HG03432 (cell line): ENCODE results near the gene ZNF248.

Experiments
- ATAC-seq: cut with Tn5 transposase; IDR thresholded peaks from one replicate; pipeline ENCODE4 v1.9.1; 2021; ENCODE audit warnings: mild to moderate bottlenecking, moderate library complexity; ENCODE audit not compliant: unreplicated experiment

The ZNF248 gene

GRCh38 chr10:37826806-37827205 is 30.6 kb downstream of the ZNF248 start:
- ATAC-seq, result no peak

DNA sequence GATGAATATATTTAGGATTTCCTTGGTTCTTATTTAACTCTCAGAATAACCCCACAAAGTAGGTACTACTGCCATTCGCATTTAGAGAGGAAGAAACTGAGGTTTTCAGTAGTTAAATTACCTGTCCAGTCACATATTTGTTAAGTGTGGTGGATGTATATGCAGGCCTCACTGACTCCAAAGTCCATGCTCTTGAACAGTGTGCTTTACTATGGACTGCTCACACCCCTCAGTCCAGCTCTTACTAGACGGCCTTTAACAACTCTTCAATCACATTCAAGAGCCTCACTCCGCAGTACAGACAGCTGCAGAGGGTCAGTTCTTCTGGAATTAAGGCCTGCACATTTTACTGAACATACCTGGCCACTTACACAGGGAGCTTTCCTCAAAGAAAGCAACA is 36.2 kb downstream of the ZNF248 start:
- ATAC-seq, result no peak

DNA sequence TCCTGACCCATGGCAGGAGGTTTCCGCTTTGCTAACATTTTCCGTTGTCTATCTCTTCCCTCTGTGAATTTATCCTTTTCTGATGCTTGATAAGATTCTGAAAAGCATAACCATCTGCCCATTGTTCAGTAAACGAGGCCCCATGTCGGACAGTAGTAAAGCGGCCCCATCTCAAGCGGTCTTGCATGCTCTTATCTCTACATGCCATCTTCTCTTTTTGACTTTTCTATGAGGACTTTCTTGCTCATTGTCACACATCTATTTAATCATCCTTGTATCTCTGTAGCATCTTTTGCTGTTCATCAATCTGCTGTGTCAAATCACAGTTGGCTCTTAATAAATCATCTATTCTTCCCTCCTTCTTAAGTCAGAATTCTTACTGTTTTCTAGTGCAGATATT is 37.6 kb downstream of the ZNF248 start:
- no peak for ATAC-seq

- ATAC-seq, result no peak
Observed at GRCh38 chr10:37816290-37816689, 41.1 kb downstream of the ZNF248 start.

- ATAC-seq, result no peak
Observed at GRCh38 chr10:37813763-37814162, 43.6 kb downstream of the ZNF248 start.

- no peak for ATAC-seq
Observed at GRCh38 chr10:37812290-37812689, 45.1 kb downstream of the ZNF248 start.

DNA sequence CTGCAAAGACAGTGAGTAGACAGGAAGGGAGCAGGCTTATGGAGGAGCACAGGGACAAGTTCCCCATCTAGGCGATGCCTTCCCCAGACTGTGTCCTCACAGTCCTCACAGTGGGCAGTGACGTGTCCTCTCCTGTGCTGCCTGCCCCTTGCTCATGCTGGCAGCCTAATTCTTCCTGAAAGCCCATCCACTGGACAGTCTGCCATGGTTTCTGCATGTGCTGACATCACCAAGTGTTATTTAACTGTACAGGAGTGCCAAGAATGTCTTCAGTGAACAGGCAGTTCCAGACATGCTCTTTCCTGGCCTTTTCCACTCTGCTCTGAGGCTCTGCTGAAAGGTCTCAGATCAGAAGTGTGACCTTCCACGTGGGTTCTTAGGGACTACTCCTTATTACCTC is 54.1 kb downstream of the ZNF248 start:
- no peak for ATAC-seq

GRCh38 chr10:37801557-37801956 is 55.9 kb downstream of the ZNF248 start:
- ATAC-seq, result no peak

DNA sequence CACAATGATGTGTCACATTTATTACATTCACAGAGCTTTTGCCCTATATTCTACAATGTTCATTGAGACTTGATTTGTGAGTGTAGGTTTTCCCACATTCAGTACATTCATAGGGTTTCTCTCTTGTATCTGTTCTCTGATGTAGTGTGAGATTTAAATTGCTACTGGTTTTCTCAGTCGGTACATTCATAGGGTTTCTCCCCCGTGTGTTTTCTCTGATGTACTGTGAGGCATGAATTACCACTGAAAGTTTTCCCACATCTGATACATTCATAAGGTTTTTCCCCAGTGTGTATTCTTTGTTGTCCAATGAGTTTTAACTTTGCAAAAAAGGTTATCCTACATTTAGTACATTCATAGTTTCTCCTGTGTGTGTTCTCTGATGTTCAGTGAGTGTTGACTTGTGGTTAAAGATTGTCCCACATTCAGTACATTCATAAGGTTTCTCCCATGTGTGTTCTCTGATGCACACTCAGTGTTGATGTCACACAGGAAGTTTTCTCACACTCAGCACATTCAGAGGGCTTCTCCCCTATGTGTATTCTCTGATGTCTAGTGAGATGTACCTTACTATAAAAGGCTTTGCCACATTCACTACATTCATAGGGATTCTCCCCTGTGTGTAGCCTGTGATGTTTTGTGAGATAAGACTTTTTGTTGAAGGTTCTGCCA is 63.0 kb downstream of the ZNF248 start:
- ATAC-seq, result no peak

DNA sequence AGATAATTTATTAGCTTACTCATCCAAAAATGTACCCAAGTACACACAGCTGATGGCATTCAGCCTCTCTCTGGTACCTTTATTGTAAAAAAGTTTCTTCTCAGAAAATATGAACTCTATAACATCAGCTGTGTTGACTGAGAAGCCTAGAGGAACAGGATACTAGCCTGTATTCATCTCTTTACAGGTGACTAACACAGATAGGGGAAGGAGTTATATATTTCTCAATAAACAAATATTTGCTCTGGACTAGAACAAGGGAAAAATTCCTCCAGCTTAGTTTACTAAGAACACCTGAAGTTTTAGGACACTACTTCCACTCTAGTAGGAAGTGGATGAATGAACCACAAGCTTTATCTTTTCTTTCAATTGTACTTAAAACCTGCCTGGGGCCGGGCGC is 67.8 kb downstream of the ZNF248 start:
- ATAC-seq, result no peak

GRCh38 chr10:37784678-37785077 is 72.7 kb downstream of the ZNF248 start:
- ATAC-seq, result no peak

DNA sequence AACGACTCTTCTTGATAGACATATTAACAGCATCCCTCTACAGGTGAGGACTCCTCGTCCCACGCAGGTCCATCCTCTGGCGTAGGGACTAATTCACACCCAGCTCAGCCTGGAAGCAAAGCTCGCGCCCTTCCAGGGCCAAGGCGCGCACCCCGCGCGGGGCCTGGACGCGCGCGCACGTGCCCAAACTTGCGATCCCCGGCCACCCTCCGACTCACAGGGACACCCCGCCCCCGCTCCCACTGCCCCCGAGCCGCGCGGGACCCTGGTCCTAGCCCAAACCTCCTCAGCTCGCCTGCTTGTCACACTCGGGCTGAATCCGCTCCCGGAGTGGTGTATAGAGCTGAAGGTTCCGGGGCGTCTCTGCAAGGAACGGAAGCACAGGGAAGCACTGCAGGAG is 76.9 kb downstream of the ZNF248 start:
- ATAC-seq, result no peak

GRCh38 chr10:37777056-37777455 is 80.4 kb downstream of the ZNF248 start:
- no peak for ATAC-seq

DNA sequence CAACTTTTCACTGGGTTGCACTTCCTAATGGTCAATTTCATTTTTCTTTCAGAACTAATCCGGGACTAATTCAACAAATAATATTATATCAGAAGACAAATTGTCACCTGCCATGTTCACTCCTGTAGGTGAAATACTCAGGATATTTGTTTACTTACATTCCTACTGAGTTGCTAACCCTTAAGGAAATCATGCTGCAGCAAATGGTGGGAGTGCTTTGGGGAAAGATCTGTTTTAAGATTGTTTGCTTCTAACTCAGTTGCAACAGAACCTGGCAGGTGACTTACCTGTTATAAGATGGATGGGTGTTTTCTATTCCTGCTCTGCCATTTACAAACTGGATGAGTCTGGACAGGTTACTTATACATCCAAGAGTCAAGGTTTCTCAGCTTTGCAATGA is 81.8 kb downstream of the ZNF248 start:
- ATAC-seq, result no peak

GRCh38 chr10:37774351-37774750 is 83.1 kb downstream of the ZNF248 start:
- no peak for ATAC-seq

- no peak for ATAC-seq
Observed at GRCh38 chr10:37765216-37765615, 92.2 kb downstream of the ZNF248 start.

GRCh38 chr10:37763132-37763531 is 94.3 kb downstream of the ZNF248 start:
- ATAC-seq, result no peak

DNA sequence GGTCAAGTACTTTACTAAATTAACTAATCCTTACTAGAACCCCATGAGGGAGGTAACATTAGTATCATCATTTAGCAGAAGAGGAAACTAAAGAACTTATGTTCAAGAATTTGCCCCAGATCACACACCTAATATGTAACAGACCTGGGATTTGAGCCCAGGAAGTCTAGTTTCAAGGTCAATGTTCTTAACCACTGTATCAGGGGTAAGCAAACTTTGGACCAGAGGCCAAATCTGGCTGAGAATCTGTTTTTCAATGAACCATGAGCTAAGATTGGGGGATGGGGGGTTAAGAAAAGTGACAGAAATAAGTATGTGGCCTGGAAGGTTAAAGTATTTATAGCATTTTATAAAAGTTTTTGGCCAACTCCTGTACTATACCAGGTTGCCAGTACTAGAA is 95.1 kb downstream of the ZNF248 start:
- no peak for ATAC-seq

- no peak for ATAC-seq
Observed at GRCh38 chr10:37760817-37761216, 96.6 kb downstream of the ZNF248 start.

GRCh38 chr10:37758074-37758473 is 99.3 kb downstream of the ZNF248 start:
- no peak for ATAC-seq

GRCh38 chr10:37754538-37755323 is 102.7 kb downstream of the ZNF248 start:
- ATAC-seq, result peak; percentile 71

DNA sequence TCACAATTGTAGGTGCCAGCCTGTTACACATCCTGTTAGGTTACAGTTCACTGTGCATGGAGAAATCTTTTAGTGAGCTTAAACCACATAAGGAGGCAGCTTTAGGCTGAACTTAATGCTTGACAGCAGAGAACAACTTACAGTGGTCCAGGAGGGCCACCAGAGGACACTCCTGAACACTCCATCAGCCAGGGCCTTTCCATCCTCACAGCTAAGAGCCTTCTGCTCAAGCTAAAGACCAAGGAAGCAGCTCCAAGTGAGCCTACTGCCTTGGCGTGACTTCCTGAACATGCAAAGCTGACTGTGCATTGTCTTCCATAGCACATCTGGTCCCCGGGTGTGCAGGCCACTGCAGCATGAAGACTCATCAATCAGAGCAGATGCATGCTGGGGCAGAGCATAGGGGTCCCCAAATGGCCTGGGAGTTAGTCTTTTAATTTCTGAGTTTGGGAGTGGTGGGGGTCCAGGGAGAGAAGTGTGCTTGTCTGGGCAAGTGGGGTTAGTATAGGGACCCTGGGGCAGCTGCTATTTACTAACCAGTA is 105.0 kb downstream of the ZNF248 start:
- ATAC-seq, result no peak
